CD4-positive, alpha-beta T cell (primary cell): Measurements from ENCODE around the gene SCIN. TPM values are rescaled to one million over a fixed set of nuclear protein-coding genes. Genes with fewer than 3 reads are reported as not detected.
"Not testable (repeated sequence)": the region's sequence is repeated elsewhere in the genome, so short reads cannot be mapped to it uniquely, and the experiment has no call there.

ENCODE experiments used
- ATAC-seq: fragments of 200-7000 bp; cut with Tn5 transposase; one replicate; pipeline ENCODE4 v1.10.0; 2022; ENCODE audit warnings: mild to moderate bottlenecking; ENCODE audit not compliant: poor library complexity
- CTCF ChIA-PET: fragments of 350-600 bp; sonication (Branson Sonifier 250); formaldehyde crosslinking; loops from one replicate; lab custom pipeline; 2021; ENCODE audit warnings: antibody characterized with exemption, inconsistent platforms; lab: Charles Lee
- POLR2A ChIA-PET: fragments of 350-600 bp; sonication (Branson Sonifier 250); formaldehyde crosslinking; loops from one replicate; lab custom pipeline; 2021; ENCODE audit warnings: antibody characterized with exemption, inconsistent platforms; lab: Charles Lee
- DNase-seq, 14 experiments: peaks; one replicate each; pipeline ENCODE4 v3.0.0-alpha.2; 2013 to 2020; ENCODE audit warnings: mixed read lengths in 2 of 14
- H3K27ac ChIP-seq, 2 donors: one replicate each; pipeline versions ENCODE4 v1.5.1 to v1.7.0; 2013; ENCODE audit warnings: low read length in 2 of 2, low read depth in 1 of 2, mild to moderate bottlenecking in 1 of 2
- H3K27me3 ChIP-seq, 2 experiments: 1 replicate in 1 of 2; 2 replicates in 1 of 2; pipeline versions ENCODE4 v1.6.1 to v1.7.0; 2013; ENCODE audit warnings: low read length in 2 of 2, control low read depth in 1 of 2, mild to moderate bottlenecking in 1 of 2, moderate library complexity in 1 of 2; ENCODE audit not compliant: insufficient read depth in 2 of 2, control insufficient read depth in 1 of 2
- H3K36me3 ChIP-seq: one replicate; pipeline ENCODE4 v1.6.1; 2013; ENCODE audit warnings: low read length, control low read depth; ENCODE audit not compliant: insufficient read depth
- H3K4me1 ChIP-seq: one replicate; pipeline ENCODE4 v1.6.1; 2013; ENCODE audit warnings: low read length, control low read depth; ENCODE audit not compliant: insufficient read depth
- H3K4me3 ChIP-seq: one replicate; pipeline ENCODE4 v1.5.1; 2013; ENCODE audit warnings: mild to moderate bottlenecking, low read length, moderate library complexity
- H3K9me3 ChIP-seq, 2 experiments: 1 replicate in 1 of 2; 2 replicates in 1 of 2; pipeline versions ENCODE4 v1.6.1 to v1.7.0; 2013; ENCODE audit warnings: low read length in 2 of 2, mild to moderate bottlenecking in 2 of 2, control low read depth in 1 of 2, moderate library complexity in 1 of 2; ENCODE audit not compliant: control insufficient read depth in 1 of 2, insufficient read depth in 1 of 2
- H3K27ac Mint-ChIP-seq: one replicate; pipeline ENCODE4 v1.8.0; 2020; ENCODE audit warnings: mixed read lengths
- H3K27me3 Mint-ChIP-seq: one replicate; pipeline ENCODE4 v1.8.0; 2021; ENCODE audit warnings: mixed read lengths
- H3K36me3 Mint-ChIP-seq: one replicate; pipeline ENCODE4 v1.8.0; 2021; ENCODE audit warnings: low read depth, mixed read lengths
- H3K4me1 Mint-ChIP-seq: one replicate; pipeline ENCODE4 v1.8.0; 2021; ENCODE audit warnings: low read depth, mixed read lengths
- H3K4me3 Mint-ChIP-seq: one replicate; pipeline ENCODE4 v1.8.0; 2020; ENCODE audit warnings: mild to moderate bottlenecking, mixed read lengths
- H3K9me3 Mint-ChIP-seq: one replicate; pipeline ENCODE4 v1.8.0; 2020; ENCODE audit warnings: mixed read lengths
- intact Hi-C, 2 experiments: fragments of 100-400 bp; cut with DNase I in 1 of 2; cut with micrococcal nuclease in 1 of 2; formaldehyde crosslinking; loops; one replicate each; pipeline versions ENCODE4 v1.15.1 to v1.9.0; 2023 to 2025; cut with DNase I, micrococcal nuclease
- total RNA-seq, 174 experiments: library from RNA in 2 of 174; stranded (reverse) in 2 of 174; gene quantifications; one replicate each; pipeline ENCODE4 v1.2.3 and lab custom pipeline; 2021 to 2026
- TF ChIP-seq, protein P1 (sequence below): fragments of 200-600 bp; IDR thresholded peaks from one replicate; pipeline ENCODE4 v1.8.0; 2022; ENCODE audit warnings: antibody characterized with exemption, mild to moderate bottlenecking

Gene SCIN
- total RNA-seq, 2 experiments from 2014 or later, result 0.08 TPM; not detected in 1

DNA sequence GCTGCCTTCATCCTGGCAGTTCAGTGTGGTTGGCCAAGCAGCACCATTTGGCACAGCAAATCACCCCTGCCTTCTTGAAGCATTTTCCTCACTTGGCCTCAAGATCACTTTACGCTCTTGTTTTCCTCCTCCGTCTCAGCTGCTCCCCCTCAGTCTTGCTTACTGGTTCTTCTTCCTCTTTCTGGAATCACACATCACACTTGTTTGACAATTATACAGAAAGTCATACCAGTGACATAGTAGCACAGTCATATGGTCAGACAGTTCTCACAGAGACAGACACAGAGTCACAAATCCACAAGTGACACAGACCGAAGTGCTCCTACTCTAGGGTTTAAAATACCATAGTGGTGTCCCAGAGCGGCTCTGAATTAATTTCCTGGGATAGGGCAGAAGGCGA lies 73.1 kb downstream of the SCIN start:
- no peaks in the 10 kb centered on the region for H3K36me3 Mint-ChIP-seq

DNA sequence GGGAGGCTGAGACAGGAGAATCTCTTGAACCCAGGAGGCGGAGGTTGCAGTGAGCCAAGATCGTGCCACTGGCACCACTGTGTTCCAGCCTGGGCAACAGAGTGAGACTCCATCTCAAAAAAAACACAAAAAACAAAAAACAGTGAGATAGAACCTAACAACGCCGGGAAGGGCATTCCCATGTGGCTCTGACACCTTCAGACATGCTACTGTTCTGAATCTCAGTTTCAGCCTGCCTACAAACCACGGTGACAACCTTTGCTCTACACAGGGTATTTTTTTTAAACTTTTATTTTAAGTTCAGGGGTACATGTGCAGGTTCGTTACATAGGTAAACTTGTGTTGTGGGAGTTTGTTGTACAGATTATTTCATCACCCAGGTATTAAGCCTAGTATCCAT lies 74.7 kb downstream of the SCIN start:
- CTCF ChIA-PET, H3K27ac Mint-ChIP-seq, intact Hi-C loops, H3K4me1 ChIP-seq, DNase-seq, POLR2A ChIA-PET, H3K27me3 Mint-ChIP-seq, H3K4me3 Mint-ChIP-seq, ATAC-seq, H3K9me3 Mint-ChIP-seq, H3K27ac ChIP-seq, H3K4me1 Mint-ChIP-seq, H3K27me3 ChIP-seq, H3K4me3 ChIP-seq, H3K36me3 Mint-ChIP-seq, H3K9me3 ChIP-seq, H3K36me3 ChIP-seq: not testable (repeated sequence)

More for the DNA sequence above, 73.1 kb downstream of the SCIN start:
- Histone ChIP-seq H3K36me3 (no peaks in the 10 kb centered on the region), H3K4me1 (no peaks in the 10 kb centered on the region), H3K9me3 (no peaks in the 10 kb centered on the region), H3K27me3 (no peaks in the 10 kb centered on the region), H3K27ac (no peak overlapping the region), H3K4me3 (no peak overlapping the region)
- peaks cover 6% of the 10 kb centered on the region for H3K4me1 Mint-ChIP-seq
- no peak for ATAC-seq
- no peak overlapping the region for H3K4me3 Mint-ChIP-seq
- POLR2A ChIA-PET, result no interaction called here
- TF ChIP-seq, protein P1, sequence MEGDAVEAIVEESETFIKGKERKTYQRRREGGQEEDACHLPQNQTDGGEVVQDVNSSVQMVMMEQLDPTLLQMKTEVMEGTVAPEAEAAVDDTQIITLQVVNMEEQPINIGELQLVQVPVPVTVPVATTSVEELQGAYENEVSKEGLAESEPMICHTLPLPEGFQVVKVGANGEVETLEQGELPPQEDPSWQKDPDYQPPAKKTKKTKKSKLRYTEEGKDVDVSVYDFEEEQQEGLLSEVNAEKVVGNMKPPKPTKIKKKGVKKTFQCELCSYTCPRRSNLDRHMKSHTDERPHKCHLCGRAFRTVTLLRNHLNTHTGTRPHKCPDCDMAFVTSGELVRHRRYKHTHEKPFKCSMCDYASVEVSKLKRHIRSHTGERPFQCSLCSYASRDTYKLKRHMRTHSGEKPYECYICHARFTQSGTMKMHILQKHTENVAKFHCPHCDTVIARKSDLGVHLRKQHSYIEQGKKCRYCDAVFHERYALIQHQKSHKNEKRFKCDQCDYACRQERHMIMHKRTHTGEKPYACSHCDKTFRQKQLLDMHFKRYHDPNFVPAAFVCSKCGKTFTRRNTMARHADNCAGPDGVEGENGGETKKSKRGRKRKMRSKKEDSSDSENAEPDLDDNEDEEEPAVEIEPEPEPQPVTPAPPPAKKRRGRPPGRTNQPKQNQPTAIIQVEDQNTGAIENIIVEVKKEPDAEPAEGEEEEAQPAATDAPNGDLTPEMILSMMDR, result no peak
- intact Hi-C loops, result no loop called here
- CTCF ChIA-PET, result no interaction called here
- H3K9me3 Mint-ChIP-seq, result no peaks in the 10 kb centered on the region
- DNase-seq, result peak in 2 of 14 experiments; percentile 13 to 52
- H3K27ac Mint-ChIP-seq, result no peak overlapping the region
- no peaks in the 10 kb centered on the region for H3K27me3 Mint-ChIP-seq

DNA sequence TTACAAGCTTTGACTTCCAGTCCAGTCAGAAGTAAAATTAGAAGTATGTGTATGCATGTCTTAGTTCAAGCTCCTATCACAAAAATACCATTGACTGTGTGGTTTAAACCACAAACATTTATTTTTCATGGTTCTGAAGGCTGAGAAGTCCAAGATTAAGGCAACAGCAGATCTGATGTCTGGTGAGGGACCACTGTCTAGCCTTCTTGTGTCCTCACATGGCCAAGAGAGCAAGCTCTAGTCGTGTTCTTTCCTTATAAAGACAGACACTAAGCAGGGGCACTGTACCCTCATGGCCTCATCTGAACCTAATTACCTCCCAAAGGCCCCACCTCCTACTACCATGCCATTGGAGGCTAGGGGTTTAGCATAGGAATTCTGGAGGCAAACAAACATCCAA lies 75.6 kb downstream of the SCIN start:
- Mint-ChIP-seq H3K9me3 (no peaks in the 10 kb centered on the region), H3K4me3 (no peak overlapping the region), H3K36me3 (no peaks in the 10 kb centered on the region), H3K4me1 (no peaks in the 10 kb centered on the region), H3K27me3 (no peaks in the 10 kb centered on the region), H3K27ac (no peak overlapping the region)
- no peaks in the 10 kb centered on the region for H3K4me1 ChIP-seq
- no peaks in the 10 kb centered on the region for H3K9me3 ChIP-seq
- ATAC-seq (no peak), DNase-seq (no peak)
- H3K27ac ChIP-seq, result no peak overlapping the region
- H3K36me3 ChIP-seq, result no peaks in the 10 kb centered on the region
- intact Hi-C loops, result no loop called here
- no peaks in the 10 kb centered on the region for H3K27me3 ChIP-seq
- ChIA-PET CTCF (no interaction called here), POLR2A (no interaction called here)
- TF ChIP-seq, protein P1, result no peak
- no peak overlapping the region for H3K4me3 ChIP-seq
